ENCODE results near the gene PDYN.

- TF ChIP-seq CTCF (IDR thresholded peaks at IDR 0.05) (no peak), POLR2A (IDR thresholded peaks at IDR 0.05) (no peak), POLR2AphosphoS5 (IDR thresholded peaks at IDR 0.05) (no peak), EP300 (IDR thresholded peaks at IDR 0.05) (no peak)
Measured at GRCh38 chr20:1983301-1983700, 10.6 kb downstream of the PDYN start.

All from gastroesophageal sphincter (tissue), 3 donors.